DOHH2 (cell line): Measurements from ENCODE around the gene CXCL1.

Experiments used
- H3F3A ChIP-seq: fragments of 200-600 bp; sonication (generic), shearing (Covaris generic); 2 replicates; pipeline ENCODE4 v1.6.0; 2016; ENCODE audit warnings: antibody characterized with exemption, mild to moderate bottlenecking; ENCODE audit not compliant: control insufficient read depth, insufficient read depth
- H3K27ac ChIP-seq: fragments of 200-600 bp; sonication (generic); 2 replicates; pipeline ENCODE4 v1.5.1; 2014; ENCODE audit warnings: low read depth, mild to moderate bottlenecking, low read length, moderate library complexity
- H3K27me3 ChIP-seq: fragments of 200-600 bp; sonication (generic); 2 replicates; pipeline ENCODE4 v1.6.1; 2014; ENCODE audit warnings: mild to moderate bottlenecking, low read length, mixed read lengths; ENCODE audit not compliant: control insufficient read depth
- H3K36me3 ChIP-seq: fragments of 200-600 bp; sonication (generic); 2 replicates; pipeline ENCODE4 v1.6.1; 2014; ENCODE audit warnings: mild to moderate bottlenecking, low read length, moderate library complexity, mixed read lengths; ENCODE audit not compliant: control insufficient read depth
- H3K4me1 ChIP-seq: fragments of 200-600 bp; sonication (generic); 2 replicates; pipeline ENCODE4 v1.6.1; 2014; ENCODE audit warnings: mild to moderate bottlenecking, low read length, mixed read lengths; ENCODE audit not compliant: control insufficient read depth
- H3K4me2 ChIP-seq: fragments of 200-600 bp; sonication (generic); 2 replicates; pipeline ENCODE4 v1.6.0; 2014; ENCODE audit warnings: mild to moderate bottlenecking, low read length, moderate library complexity
- H3K4me3 ChIP-seq: fragments of 200-600 bp; sonication (generic); 2 replicates; pipeline ENCODE4 v1.5.1; 2014; ENCODE audit warnings: mild to moderate bottlenecking, low read length, mixed read lengths
- H3K79me2 ChIP-seq: fragments of 200-600 bp; sonication (generic); 2 replicates; pipeline ENCODE4 v1.6.1; 2014; ENCODE audit warnings: mild to moderate bottlenecking, low read length, mixed read lengths; ENCODE audit not compliant: control insufficient read depth
- H3K9me2 ChIP-seq: fragments of 200-600 bp; sonication (generic); replicated peaks from 2 replicates; pipeline ENCODE4 v1.6.1; 2014; ENCODE audit warnings: mild to moderate bottlenecking, low read length, mixed read lengths; ENCODE audit not compliant: control insufficient read depth
- H3K9me3 ChIP-seq: fragments of 200-600 bp; sonication (generic); 2 replicates; pipeline ENCODE4 v1.6.1; 2014; ENCODE audit warnings: antibody characterized with exemption, low read length, mixed read lengths; ENCODE audit not compliant: control insufficient read depth, insufficient read depth
- H4K20me1 ChIP-seq: fragments of 200-600 bp; sonication (generic); 2 replicates; pipeline ENCODE4 v1.6.0; 2014; ENCODE audit warnings: low read depth, mild to moderate bottlenecking, antibody characterized with exemption, low read length, moderate library complexity; ENCODE audit not compliant: control insufficient read depth, insufficient read depth
- CTCF ChIP-seq: fragments of 200-600 bp; sonication (generic); IDR thresholded peaks from one replicate; pipeline ENCODE4 v1.5.1; 2014; ENCODE audit warnings: antibody characterized with exemption, mild to moderate bottlenecking, low read depth, low read length; ENCODE audit not compliant: poor library complexity, severe bottlenecking
- EZH2phosphoT487 ChIP-seq: fragments of 200-600 bp; sonication (generic); IDR thresholded peaks from 2 replicates; pipeline ENCODE4 v1.6.1; 2017; ENCODE audit warnings: borderline replicate concordance, mild to moderate bottlenecking, antibody characterized with exemption, low read length, moderate library complexity, mixed read lengths

The CXCL1 gene

GRCh38 chr4:73847526-73848182 is 21.5 kb upstream of the CXCL1 start:
- no peaks in the 10 kb centered on the region for H3K36me3 ChIP-seq
- no peaks in the 10 kb centered on the region for H3K9me2 ChIP-seq
- no peak overlapping the region for H3K27ac ChIP-seq
- no peaks in the 10 kb centered on the region for H3K4me1 ChIP-seq
- H3K9me3 ChIP-seq: no peaks in the 10 kb centered on the region
- no peak overlapping the region for H3K4me2 ChIP-seq
- H3K4me3 ChIP-seq: no peak overlapping the region
- no peaks in the 10 kb centered on the region for H4K20me1 ChIP-seq
- no peaks in the 10 kb centered on the region for H3K79me2 ChIP-seq
- TF ChIP-seq CTCF (no peak), EZH2phosphoT487 (no peak)
- H3K27me3 ChIP-seq: no peaks in the 10 kb centered on the region
- no peaks in the 10 kb centered on the region for H3F3A ChIP-seq

GRCh38 chr4:73848183-73848777 is 20.9 kb upstream of the CXCL1 start:
- H3K27me3 ChIP-seq: no peaks in the 10 kb centered on the region

GRCh38 chr4:73850261-73850970 is 18.8 kb upstream of the CXCL1 start:
- H3K27me3 ChIP-seq: no peaks in the 10 kb centered on the region
- no peaks in the 10 kb centered on the region for H3F3A ChIP-seq
- H3K4me1 ChIP-seq: no peaks in the 10 kb centered on the region
- no peaks in the 10 kb centered on the region for H3K9me2 ChIP-seq
- H3K36me3 ChIP-seq: no peaks in the 10 kb centered on the region
- H3K4me2 ChIP-seq: no peak overlapping the region
- no peak for TF ChIP-seq CTCF
- TF ChIP-seq EZH2phosphoT487: no peak
- no peak overlapping the region for H3K27ac ChIP-seq
- H4K20me1 ChIP-seq: no peaks in the 10 kb centered on the region
- H3K79me2 ChIP-seq: no peaks in the 10 kb centered on the region
- no peak overlapping the region for H3K4me3 ChIP-seq
- H3K9me3 ChIP-seq: no peaks in the 10 kb centered on the region

More at GRCh38 chr4:73848183-73848777, 20.9 kb upstream of the CXCL1 start:
- Histone ChIP-seq H3K9me2 (no peaks in the 10 kb centered on the region), H3K9me3 (no peaks in the 10 kb centered on the region), H3K27ac (no peak overlapping the region), H3K4me2 (no peak overlapping the region), H4K20me1 (no peaks in the 10 kb centered on the region), H3K36me3 (no peaks in the 10 kb centered on the region), H3F3A (no peaks in the 10 kb centered on the region), H3K4me3 (no peak overlapping the region), H3K4me1 (no peaks in the 10 kb centered on the region), H3K79me2 (no peaks in the 10 kb centered on the region)
- no peak for TF ChIP-seq CTCF
- TF ChIP-seq EZH2phosphoT487: no peak
